Neuronal stem cell (in vitro differentiated cells): ENCODE data around the gene ADAMTS14.
A peak's percentile ranks its signal among the peaks of the same experiment; 100 is the strongest.

Experiments
- DNase-seq: peaks from one replicate; pipeline ENCODE4 v3.0.0-alpha.2; 2013; ENCODE audit warnings: low spot score
- H2AFZ ChIP-seq: one replicate; pipeline ENCODE4 v1.6.1; 2013; ENCODE audit warnings: mild to moderate bottlenecking, low read length, inconsistent platforms
- H2AK5ac ChIP-seq: 2 replicates; pipeline ENCODE4 v1.6.1; 2013; ENCODE audit warnings: low read depth, mild to moderate bottlenecking, inconsistent platforms, low read length, moderate library complexity, mixed read lengths
- H2BK120ac ChIP-seq: 2 replicates; pipeline ENCODE4 v1.6.1; 2013; ENCODE audit warnings: low read depth, mild to moderate bottlenecking, inconsistent platforms, low read length, moderate library complexity, mixed read lengths
- H2BK12ac ChIP-seq: one replicate; pipeline ENCODE4 v1.6.1; 2013; ENCODE audit warnings: low read length, inconsistent platforms
- H2BK15ac ChIP-seq: 2 replicates; pipeline ENCODE4 v1.6.1; 2013; ENCODE audit warnings: mild to moderate bottlenecking, low read length, inconsistent platforms, mixed read lengths
- H2BK5ac ChIP-seq: one replicate; pipeline ENCODE4 v1.6.1; 2013; ENCODE audit warnings: inconsistent platforms, mild to moderate bottlenecking, low read length, moderate library complexity
- H3K14ac ChIP-seq: one replicate; pipeline ENCODE4 v1.6.1; 2013; ENCODE audit warnings: low read length, inconsistent platforms
- H3K18ac ChIP-seq: 2 replicates; pipeline ENCODE4 v1.6.1; 2013; ENCODE audit warnings: low read length, inconsistent platforms
- H3K23ac ChIP-seq: 2 replicates; pipeline ENCODE4 v1.6.1; 2013; ENCODE audit warnings: low read depth, mild to moderate bottlenecking, mixed read lengths, low read length, inconsistent platforms; ENCODE audit not compliant: poor library complexity
- H3K27ac ChIP-seq: replicated peaks from 3 replicates; pipeline ENCODE4 v1.5.1; 2013; ENCODE audit warnings: low read length, inconsistent platforms
- H3K27me3 ChIP-seq, 3 experiments: 2 replicates each; pipeline ENCODE4 v1.6.1; 2013; ENCODE audit warnings: low read length in 3 of 3, mild to moderate bottlenecking in 2 of 3, inconsistent platforms in 1 of 3, low read depth in 1 of 3, mixed read lengths in 1 of 3, moderate library complexity in 1 of 3; ENCODE audit not compliant: control insufficient read depth in 3 of 3, insufficient read depth in 3 of 3
- H3K36me3 ChIP-seq, 2 donors: replicated peaks in 1 of 2; 2 replicates each; pipeline ENCODE4 v1.6.1; 2013; ENCODE audit warnings: low read length in 2 of 2; ENCODE audit not compliant: control insufficient read depth in 2 of 2, insufficient read depth in 2 of 2
- H3K4ac ChIP-seq: 2 replicates; pipeline ENCODE4 v1.6.1; 2013; ENCODE audit warnings: inconsistent platforms, mild to moderate bottlenecking, low read length, moderate library complexity
- H3K4me1 ChIP-seq, 2 donors: 1 replicate in 1 of 2; 2 replicates in 1 of 2; pipeline ENCODE4 v1.6.1; 2013; ENCODE audit warnings: low read length in 2 of 2, low read depth in 1 of 2; ENCODE audit not compliant: control insufficient read depth in 2 of 2, insufficient read depth in 1 of 2
- H3K4me2 ChIP-seq: one replicate; pipeline ENCODE4 v1.6.1; 2013; ENCODE audit warnings: mild to moderate bottlenecking, low read length, inconsistent platforms; ENCODE audit not compliant: insufficient read depth, poor library complexity, severe bottlenecking
- H3K4me3 ChIP-seq, 2 donors: 2 replicates each; pipeline ENCODE4 v1.5.1; 2013; ENCODE audit warnings: low read length in 2 of 2, mild to moderate bottlenecking in 2 of 2, inconsistent platforms in 1 of 2, moderate library complexity in 1 of 2
- H3K79me1 ChIP-seq: one replicate; pipeline ENCODE4 v1.6.1; 2013; ENCODE audit warnings: low read depth, mild to moderate bottlenecking, inconsistent platforms, low read length, moderate library complexity
- H3K9ac ChIP-seq: one replicate; pipeline ENCODE4 v1.6.1; 2013; ENCODE audit warnings: mild to moderate bottlenecking, low read depth, low read length, inconsistent platforms; ENCODE audit not compliant: poor library complexity
- H3K9me3 ChIP-seq, 2 donors: replicated peaks in 1 of 2; 2 replicates each; pipeline versions ENCODE3 to v1.6.1; 2013; ENCODE audit warnings: low read length in 2 of 2, mild to moderate bottlenecking in 2 of 2, inconsistent platforms in 1 of 2, low read depth in 1 of 2, mixed read lengths in 1 of 2, moderate library complexity in 1 of 2; ENCODE audit not compliant: control insufficient read depth in 2 of 2, insufficient read depth in 1 of 2
- H4K8ac ChIP-seq: one replicate; pipeline ENCODE4 v1.6.1; 2013; ENCODE audit warnings: low read depth, mild to moderate bottlenecking, inconsistent platforms, low read length, moderate library complexity
- H4K91ac ChIP-seq: one replicate; pipeline ENCODE4 v1.6.1; 2013; ENCODE audit warnings: low read length, low read depth, mild to moderate bottlenecking, inconsistent platforms; ENCODE audit not compliant: poor library complexity
- whole genome bisulfite sequencing, 2 donors: extraction: QIAGEN DNeasy Blood & Tissue Kit; methylation state at CpG; one replicate each; pipeline ENCODE4 v1.1.7; 2013; ENCODE audit warnings: missing lambda C conversion rate in 2 of 2, mixed read lengths in 1 of 2; ENCODE audit not compliant: insufficient read length in 2 of 2, insufficient replicate concordance in 1 of 2; ENCODE audit errors: extremely low coverage in 2 of 2; 5-methylcytosine and 5-hydroxymethylcytosine counted together

ADAMTS14 gene

GRCh38 chr10:70809011-70809611, 136.8 kb downstream of the ADAMTS14 start:
- Histone ChIP-seq H2AK5ac (no peak overlapping the region), H3K4me1 (peaks cover 0 to 7% of the 10 kb centered on the region in 2 donors), H3K18ac (no peak overlapping the region), H3K14ac (no peak overlapping the region), H2BK15ac (no peak overlapping the region), H2BK120ac (no peak overlapping the region), H3K9me3 (no peaks in the 10 kb centered on the region), H2AFZ (no peak overlapping the region), H3K23ac (peak overlapping the region; percentile 36), H3K36me3 (no peaks in the 10 kb centered on the region), H3K4me3 (no peak overlapping the region), H4K91ac (no peak overlapping the region), H4K8ac (no peak overlapping the region), H3K9ac (no peak overlapping the region), H3K79me1 (no peaks in the 10 kb centered on the region), H3K4me2 (no peak overlapping the region), H3K27me3 (peaks cover 0 to 13% (median 0%) of the 10 kb centered on the region in 3 experiments), H3K4ac (no peak overlapping the region), H2BK5ac (no peak overlapping the region), H2BK12ac (no peak overlapping the region), H3K27ac (no peak overlapping the region)
- no peak for DNase-seq
- no CpG with 5 or more reads among the region's 6 CpGs for WGBS, 2 donors

DNA sequence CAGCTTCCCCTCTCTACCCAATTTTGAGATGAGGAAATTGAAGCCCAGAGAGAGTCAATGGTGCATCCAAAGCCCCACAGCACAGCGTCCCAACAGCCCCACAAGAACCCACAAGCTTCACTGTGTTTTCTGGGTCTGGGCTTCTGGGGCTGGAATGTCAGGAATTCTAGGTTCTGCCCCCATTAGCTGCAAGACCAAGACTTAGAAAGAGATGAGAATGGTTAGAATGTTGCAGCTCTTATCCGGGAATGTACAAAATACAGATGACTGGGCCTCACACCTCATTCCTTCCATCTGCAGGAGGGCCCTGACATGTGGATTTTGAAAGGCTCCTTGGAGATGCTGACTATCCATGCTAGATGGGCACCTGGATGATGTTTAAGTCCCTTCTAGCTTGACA, 137.4 kb downstream of the ADAMTS14 start:
- Histone ChIP-seq H3K27ac (no peak overlapping the region), H3K9me3 (no peaks in the 10 kb centered on the region), H2BK12ac (no peak overlapping the region), H2BK120ac (no peak overlapping the region), H4K91ac (no peak overlapping the region), H3K27me3 (peaks cover 0 to 18% (median 0%) of the 10 kb centered on the region in 3 experiments), H3K4me2 (no peak overlapping the region), H3K23ac (no peak overlapping the region), H3K4me3 (no peak overlapping the region), H3K79me1 (no peaks in the 10 kb centered on the region), H2AFZ (no peak overlapping the region), H3K9ac (no peak overlapping the region), H2BK15ac (no peak overlapping the region), H3K36me3 (no peaks in the 10 kb centered on the region), H3K4me1 (peaks cover 0 to 7% of the 10 kb centered on the region in 2 donors), H3K14ac (no peak overlapping the region), H2BK5ac (no peak overlapping the region), H3K4ac (no peak overlapping the region), H3K18ac (no peak overlapping the region), H2AK5ac (no peak overlapping the region), H4K8ac (no peak overlapping the region)
- no peak for DNase-seq
- no CpG with 5 or more reads among the region's 2 CpGs for WGBS, 2 donors

DNA sequence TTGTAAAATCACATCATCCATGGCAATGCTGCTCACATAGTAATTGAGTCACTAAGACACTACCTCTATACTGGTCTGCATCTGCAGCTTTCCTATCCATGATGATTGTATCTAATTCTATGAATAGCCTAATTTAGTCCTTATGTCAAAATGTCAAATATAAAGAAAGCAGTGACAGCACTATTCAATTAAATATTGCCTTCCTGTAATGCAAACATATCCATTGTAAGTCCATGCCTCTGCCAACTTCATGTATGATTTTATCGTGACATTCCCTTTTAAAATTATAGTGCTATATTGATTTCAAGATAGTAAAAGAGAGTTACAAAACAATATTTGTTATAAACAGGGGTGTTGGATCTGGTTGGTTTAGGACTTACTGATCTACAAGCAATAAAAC, 138.7 kb downstream of the ADAMTS14 start:
- no peak overlapping the region for H2BK15ac ChIP-seq
- WGBS, 2 donors, result no CpG with 5 or more reads among the region's 1 CpG

DNA sequence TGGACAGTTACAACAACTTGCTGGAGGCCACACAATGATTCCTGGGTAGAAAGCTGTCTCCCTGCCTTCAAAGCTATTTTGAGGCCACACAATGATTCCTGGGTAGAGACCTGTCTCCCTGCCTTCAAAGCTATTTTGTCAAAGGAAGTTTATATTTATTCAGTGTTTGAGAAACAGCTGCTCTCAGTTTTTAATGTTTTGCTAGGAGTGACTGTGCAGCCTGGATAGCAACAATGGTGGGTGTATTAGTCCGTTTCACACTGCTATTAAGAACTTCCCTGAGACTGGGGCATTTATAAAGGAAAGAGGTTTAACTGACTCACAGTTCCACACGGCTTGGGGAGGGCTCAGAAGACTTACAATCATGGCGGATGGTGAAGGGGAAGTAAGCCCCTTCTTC, 139.6 kb downstream of the ADAMTS14 start:
- Histone ChIP-seq H3K4me2 (no peak overlapping the region), H2BK12ac (no peak overlapping the region), H3K36me3 (no peaks in the 10 kb centered on the region), H3K18ac (no peak overlapping the region), H3K4me3 (no peak overlapping the region), H3K14ac (no peak overlapping the region), H3K27ac (no peak overlapping the region), H3K79me1 (no peaks in the 10 kb centered on the region), H2AK5ac (no peak overlapping the region), H3K4me1 (peaks cover 0 to 7% of the 10 kb centered on the region in 2 donors), H3K9me3 (no peaks in the 10 kb centered on the region), H2BK5ac (no peak overlapping the region), H2BK15ac (no peak overlapping the region), H3K9ac (no peak overlapping the region), H2BK120ac (no peak overlapping the region), H4K8ac (no peak overlapping the region), H3K4ac (no peak overlapping the region), H3K27me3 (peaks cover 0 to 8% (median 0%) of the 10 kb centered on the region in 3 experiments), H3K23ac (no peak overlapping the region), H4K91ac (no peak overlapping the region), H2AFZ (peak overlapping the region; percentile 39)
- WGBS, 2 donors, result no CpG with 5 or more reads among the region's 3 CpGs
- no peak for DNase-seq

More for the DNA sequence above, 138.7 kb downstream of the ADAMTS14 start:
- H3K4me2 ChIP-seq, result no peak overlapping the region
- no peak overlapping the region for H3K14ac ChIP-seq
- H4K91ac ChIP-seq, result no peak overlapping the region
- peaks cover 0 to 15% (median 0%) of the 10 kb centered on the region in 3 experiments for H3K27me3 ChIP-seq
- no peak overlapping the region for H4K8ac ChIP-seq
- H2BK120ac ChIP-seq, result no peak overlapping the region
- no peak overlapping the region for H2BK5ac ChIP-seq
- no peaks in the 10 kb centered on the region for H3K36me3 ChIP-seq
- H3K18ac ChIP-seq, result no peak overlapping the region
- H3K79me1 ChIP-seq, result no peaks in the 10 kb centered on the region
- H3K9me3 ChIP-seq, result no peaks in the 10 kb centered on the region
- no peak overlapping the region for H2AK5ac ChIP-seq
- H3K9ac ChIP-seq, result no peak overlapping the region
- no peak overlapping the region for H3K4me3 ChIP-seq
- no peak overlapping the region for H2AFZ ChIP-seq
- DNase-seq, result no peak
- H3K27ac ChIP-seq, result no peak overlapping the region
- no peak overlapping the region for H3K23ac ChIP-seq
- H3K4ac ChIP-seq, result no peak overlapping the region
- no peak overlapping the region for H2BK12ac ChIP-seq
- H3K4me1 ChIP-seq, result peaks cover 0 to 7% of the 10 kb centered on the region in 2 donors
